Smooth muscle cell (in vitro differentiated cells): Measurements from ENCODE around the gene C5orf15. TPM values are rescaled to one million over a fixed set of nuclear protein-coding genes. Genes with fewer than 3 reads are reported as not detected.
A peak's percentile ranks its signal among the peaks of the same experiment; 100 is the strongest.

ENCODE experiments used
- DNase-seq: peaks from one replicate; lab custom pipeline; 2025; ENCODE audit not compliant: unreplicated experiment; lab: John Stamatoyannopoulos, UW
- H2AFZ ChIP-seq: fragments of 200-600 bp; sonication (generic); 2 replicates; pipeline ENCODE4 v1.6.0; 2016; ENCODE audit warnings: antibody characterized with exemption, low read depth, mild to moderate bottlenecking
- H3F3A ChIP-seq: fragments of 200-600 bp; sonication (generic); 2 replicates; pipeline ENCODE4 v1.6.0; 2017; ENCODE audit warnings: antibody characterized with exemption, low read depth
- H3K27ac ChIP-seq: fragments of 200-600 bp; sonication (generic); 2 replicates; pipeline ENCODE4 v1.5.1; 2016; ENCODE audit warnings: low read depth, mild to moderate bottlenecking
- H3K27me3 ChIP-seq: fragments of 200-600 bp; sonication (generic); 2 replicates; pipeline ENCODE4 v1.6.1; 2016; ENCODE audit warnings: low read depth, mild to moderate bottlenecking
- H3K36me3 ChIP-seq: fragments of 200-600 bp; sonication (generic); 2 replicates; pipeline ENCODE4 v1.5.1; 2016; ENCODE audit warnings: low read depth
- H3K4me1 ChIP-seq: fragments of 200-600 bp; sonication (generic); 2 replicates; pipeline ENCODE4 v1.5.1; 2016; ENCODE audit warnings: low read depth
- H3K4me2 ChIP-seq: fragments of 200-600 bp; sonication (generic); 2 replicates; pipeline ENCODE4 v1.6.0; 2016; ENCODE audit warnings: mild to moderate bottlenecking
- H3K4me3 ChIP-seq: fragments of 200-600 bp; sonication (generic); 2 replicates; pipeline ENCODE4 v1.5.1; 2016; ENCODE audit warnings: mild to moderate bottlenecking
- H3K79me2 ChIP-seq: fragments of 200-600 bp; sonication (generic); 2 replicates; pipeline ENCODE4 v1.6.0; 2016; ENCODE audit warnings: low read depth, mild to moderate bottlenecking
- H3K9ac ChIP-seq: fragments of 200-600 bp; sonication (generic); 2 replicates; pipeline ENCODE4 v1.6.0; 2016; ENCODE audit warnings: low read depth
- H3K9me3 ChIP-seq: fragments of 200-600 bp; sonication (generic); replicated peaks from 2 replicates; pipeline ENCODE4 v1.5.1; 2016; ENCODE audit warnings: low read depth
- H4K20me1 ChIP-seq: fragments of 200-600 bp; sonication (generic); 2 replicates; pipeline ENCODE4 v1.6.0; 2016; ENCODE audit warnings: low read depth
- CTCF ChIP-seq: fragments of 200-600 bp; sonication (generic); IDR thresholded peaks from 2 replicates; pipeline ENCODE4 v1.5.1; 2017; ENCODE audit warnings: borderline replicate concordance, mild to moderate bottlenecking, antibody characterized with exemption; ENCODE audit not compliant: insufficient read depth, poor library complexity, severe bottlenecking
- WGBS: methylation state at CpG from one replicate; pipeline ENCODE4 v1.1.7; 2016; ENCODE audit warnings: low lambda C conversion rate; 5-methylcytosine and 5-hydroxymethylcytosine counted together
- polyA plus RNA-seq: library from polyadenylated mRNA; unstranded; fragments of >200 nt; fragmentation: Nextera tagmentation; extraction: Ambion mirVana; gene quantifications from 2 replicates; pipeline ENCODE4 v1.2.1, GENCODE V29; 2016
- total RNA-seq: library from RNA; depleted of rRNA; stranded (reverse); fragments of >200 nt; gene quantifications from 2 replicates; pipeline ENCODE4 v1.2.3, GENCODE V29; 2014

Gene C5orf15
- total and polyA plus RNA-seq, 2 experiments from 2014 or later: 64.9 to 128 TPM

- peak; percentile 53 for TF ChIP-seq CTCF
- H3K79me2 ChIP-seq: no peaks in the 10 kb centered on the region
- no peak overlapping the region for H3K9ac ChIP-seq
- H3F3A ChIP-seq: no peaks in the 10 kb centered on the region
- no peaks in the 10 kb centered on the region for H3K36me3 ChIP-seq
- H3K9me3 ChIP-seq: no peaks in the 10 kb centered on the region
- H3K27me3 ChIP-seq: no peaks in the 10 kb centered on the region
- no peak overlapping the region for H2AFZ ChIP-seq
- no peak overlapping the region for H3K4me3 ChIP-seq
- H4K20me1 ChIP-seq: no peaks in the 10 kb centered on the region
- H3K27ac ChIP-seq: no peak overlapping the region
- WGBS: 74% methylated on average over 19 of the region's 19 CpGs
- DNase-seq: no peak
- H3K4me2 ChIP-seq: no peak overlapping the region
- no peaks in the 10 kb centered on the region for H3K4me1 ChIP-seq
Measured at GRCh38 chr5:133944263-133945185, 23.9 kb downstream of the C5orf15 start.

- H3K4me2 ChIP-seq: no peak overlapping the region
- no peak overlapping the region for H3K4me3 ChIP-seq
- 91% methylated on average over 7 of the region's 7 CpGs for WGBS
- no peaks in the 10 kb centered on the region for H3K9me3 ChIP-seq
- no peaks in the 10 kb centered on the region for H3F3A ChIP-seq
- H2AFZ ChIP-seq: no peak overlapping the region
- no peaks in the 10 kb centered on the region for H3K27me3 ChIP-seq
- H3K27ac ChIP-seq: no peak overlapping the region
- no peaks in the 10 kb centered on the region for H4K20me1 ChIP-seq
- no peaks in the 10 kb centered on the region for H3K79me2 ChIP-seq
- no peak for TF ChIP-seq CTCF
- no peak overlapping the region for H3K9ac ChIP-seq
- H3K4me1 ChIP-seq: no peaks in the 10 kb centered on the region
- no peak for DNase-seq
- no peaks in the 10 kb centered on the region for H3K36me3 ChIP-seq
Measured at GRCh38 chr5:133943475-133943817, 25.0 kb downstream of the C5orf15 start.

- no peaks in the 10 kb centered on the region for H3K27me3 ChIP-seq
- H3K9me3 ChIP-seq: no peaks in the 10 kb centered on the region
- 65% methylated on average over 11 of the region's 11 CpGs for WGBS
- H3K27ac ChIP-seq: no peak overlapping the region
- no peaks in the 10 kb centered on the region for H3K36me3 ChIP-seq
- no peaks in the 10 kb centered on the region for H3K79me2 ChIP-seq
- no peak overlapping the region for H3K4me2 ChIP-seq
- no peak overlapping the region for H3K9ac ChIP-seq
- TF ChIP-seq CTCF: no peak
- no peak overlapping the region for H3K4me3 ChIP-seq
- H3K4me1 ChIP-seq: no peaks in the 10 kb centered on the region
- no peaks in the 10 kb centered on the region for H4K20me1 ChIP-seq
- H2AFZ ChIP-seq: no peak overlapping the region
- DNase-seq: no peak
- no peaks in the 10 kb centered on the region for H3F3A ChIP-seq
Measured at GRCh38 chr5:133942614-133943474, 25.6 kb downstream of the C5orf15 start.
